Chondrocyte (in vitro differentiated cells): Measurements from ENCODE around the gene SAE1. TPM values are rescaled to one million over a fixed set of nuclear protein-coding genes. Genes with fewer than 3 reads are reported as not detected.

Source experiments
- DNase-seq: peaks from one replicate; pipeline ENCODE4 v3.0.0; 2021; ENCODE audit warnings: mixed read lengths, low spot score
- H3K27ac Mint-ChIP-seq: one replicate; pipeline ENCODE4 v1.8.0; 2021; ENCODE audit warnings: mild to moderate bottlenecking, moderate library complexity, mixed read lengths; ENCODE audit not compliant: unreplicated experiment
- H3K27me3 Mint-ChIP-seq: 2 replicates; pipeline ENCODE4 v1.8.0; 2021; ENCODE audit warnings: low read depth, mixed read lengths
- H3K36me3 Mint-ChIP-seq: 2 replicates; pipeline ENCODE4 v1.8.0; 2021; ENCODE audit warnings: low read depth, mixed read lengths
- H3K4me1 Mint-ChIP-seq: 2 replicates; pipeline ENCODE4 v1.8.0; 2021; ENCODE audit warnings: low read depth, mild to moderate bottlenecking, mixed read lengths
- H3K4me3 Mint-ChIP-seq: one replicate; pipeline ENCODE4 v1.8.0; 2021; ENCODE audit warnings: mild to moderate bottlenecking, moderate library complexity, mixed read lengths; ENCODE audit not compliant: unreplicated experiment
- H3K9me3 Mint-ChIP-seq: 2 replicates; pipeline ENCODE4 v1.8.0; 2021; ENCODE audit warnings: low read depth, mixed read lengths
- CTCF ChIP-seq: fragments of 200-600 bp; sonication (generic); IDR thresholded peaks from 2 replicates; pipeline ENCODE4 v1.5.0; 2021; ENCODE audit warnings: antibody characterized with exemption, mild to moderate bottlenecking, moderate library complexity
- total RNA-seq: library from RNA; stranded (reverse); gene quantifications from 3 replicates; pipeline ENCODE4 v1.2.1, GENCODE V29; 2021

The SAE1 gene
- total RNA-seq, 1 donor from 2014 or later = 91.2 TPM

- Mint-ChIP-seq H3K27me3 (no peaks in the 10 kb centered on the region), H3K4me1 (peaks cover 26% of the 10 kb centered on the region), H3K4me3 (no peak overlapping the region), H3K27ac (no peak overlapping the region), H3K36me3 (peaks cover 24% of the 10 kb centered on the region), H3K9me3 (no peaks in the 10 kb centered on the region)
- TF ChIP-seq CTCF = no peak
- no peak for DNase-seq
Observed at GRCh38 chr19:47172666-47173455, 42.2 kb downstream of the SAE1 start.

DNA sequence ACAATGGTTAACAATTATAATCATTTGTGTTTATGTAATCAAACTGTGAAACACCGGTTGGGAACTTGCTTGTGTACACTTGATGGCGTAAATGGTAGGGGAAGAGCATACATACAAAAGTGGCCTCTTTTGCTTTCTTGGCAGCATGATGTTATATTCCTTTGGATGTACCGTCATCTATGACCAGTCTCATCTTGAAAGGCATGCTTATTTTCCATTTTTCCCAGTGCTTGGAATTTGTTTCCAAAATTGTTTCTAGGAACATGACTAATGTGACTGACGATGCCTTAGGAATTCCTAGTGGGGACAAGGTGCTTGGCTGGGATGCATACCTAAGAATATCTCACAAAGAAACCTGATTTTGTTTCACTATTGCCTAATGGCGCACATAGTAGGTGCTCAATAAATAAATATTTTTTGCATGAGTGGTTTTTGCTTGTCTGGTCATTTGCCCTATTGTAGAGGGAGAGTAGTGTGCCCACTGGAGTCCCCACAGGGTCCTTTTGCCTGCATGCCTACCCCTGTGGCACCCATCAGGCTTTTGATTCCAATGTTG, 45.5 kb downstream of the SAE1 start:
- Mint-ChIP-seq H3K27ac (peak overlapping the region; percentile 89), H3K4me3 (no peak overlapping the region), H3K9me3 (no peaks in the 10 kb centered on the region), H3K36me3 (peaks cover 23% of the 10 kb centered on the region), H3K4me1 (peaks cover 26% of the 10 kb centered on the region), H3K27me3 (no peaks in the 10 kb centered on the region)
- DNase-seq = no peak
- TF ChIP-seq CTCF = no peak

DNA sequence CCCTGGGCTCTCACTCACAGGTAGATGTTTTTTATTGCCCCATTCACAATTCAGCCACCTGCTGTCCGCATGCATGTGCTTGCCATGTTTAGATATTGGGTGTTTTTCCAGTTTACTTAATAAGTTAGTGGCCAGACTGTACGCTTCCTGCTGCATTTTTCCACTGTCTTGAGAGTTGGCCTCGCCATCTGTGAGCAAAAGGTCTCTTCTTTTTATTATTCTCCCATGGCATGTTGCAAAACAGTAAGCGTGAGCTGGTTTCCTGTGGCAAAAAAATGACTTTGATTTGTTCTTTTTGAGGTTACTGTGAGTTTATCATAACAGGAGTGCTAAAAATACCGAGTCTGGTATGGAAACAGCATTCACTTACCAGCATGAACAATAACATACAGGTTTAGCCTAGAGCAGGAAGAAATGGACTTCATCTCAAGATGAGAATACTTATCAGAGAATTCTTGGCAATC, 46.0 kb downstream of the SAE1 start:
- no peak overlapping the region for H3K4me3 Mint-ChIP-seq
- H3K9me3 Mint-ChIP-seq = no peaks in the 10 kb centered on the region
- H3K27me3 Mint-ChIP-seq = no peaks in the 10 kb centered on the region
- DNase-seq = no peak
- H3K36me3 Mint-ChIP-seq = peaks cover 23% of the 10 kb centered on the region
- peaks cover 26% of the 10 kb centered on the region for H3K4me1 Mint-ChIP-seq
- H3K27ac Mint-ChIP-seq = peak overlapping the region; percentile 89
- no peak for TF ChIP-seq CTCF

DNA sequence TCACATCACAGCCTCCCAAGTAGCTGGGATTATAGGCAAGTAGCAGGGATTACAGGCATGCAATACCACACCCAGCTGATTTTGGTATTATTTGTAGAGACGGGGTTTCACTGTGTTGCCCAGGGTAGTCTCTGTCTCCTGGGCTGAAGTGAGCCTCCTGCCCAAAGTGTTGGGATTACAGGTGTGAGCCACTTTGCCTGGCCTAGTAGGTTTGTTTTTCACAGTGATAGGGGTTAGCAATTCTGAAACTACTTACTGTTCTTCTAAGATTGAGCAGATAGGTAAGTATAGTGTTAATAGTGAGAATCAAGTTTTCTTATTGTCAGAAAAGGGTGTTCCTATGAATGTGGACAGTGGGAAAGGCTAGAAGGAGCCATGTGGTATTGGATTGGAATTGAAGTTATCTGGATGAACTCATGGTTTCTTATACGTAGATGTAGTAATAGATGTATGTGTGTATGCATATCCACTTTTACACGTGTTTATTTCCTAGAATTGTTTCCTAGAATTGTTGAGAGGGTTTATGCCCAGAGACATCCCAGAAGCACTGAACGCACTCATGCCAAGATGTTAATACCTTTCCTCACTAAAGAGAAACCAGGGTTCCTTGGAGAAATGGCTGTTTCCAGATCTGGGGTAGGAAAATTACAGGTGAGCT, 49.1 kb downstream of the SAE1 start:
- no peak for TF ChIP-seq CTCF
- Mint-ChIP-seq H3K4me1 (peaks cover 22% of the 10 kb centered on the region), H3K4me3 (no peak overlapping the region), H3K27ac (no peak overlapping the region), H3K9me3 (no peaks in the 10 kb centered on the region), H3K36me3 (peaks cover 21% of the 10 kb centered on the region), H3K27me3 (no peaks in the 10 kb centered on the region)
- DNase-seq = no peak

DNA sequence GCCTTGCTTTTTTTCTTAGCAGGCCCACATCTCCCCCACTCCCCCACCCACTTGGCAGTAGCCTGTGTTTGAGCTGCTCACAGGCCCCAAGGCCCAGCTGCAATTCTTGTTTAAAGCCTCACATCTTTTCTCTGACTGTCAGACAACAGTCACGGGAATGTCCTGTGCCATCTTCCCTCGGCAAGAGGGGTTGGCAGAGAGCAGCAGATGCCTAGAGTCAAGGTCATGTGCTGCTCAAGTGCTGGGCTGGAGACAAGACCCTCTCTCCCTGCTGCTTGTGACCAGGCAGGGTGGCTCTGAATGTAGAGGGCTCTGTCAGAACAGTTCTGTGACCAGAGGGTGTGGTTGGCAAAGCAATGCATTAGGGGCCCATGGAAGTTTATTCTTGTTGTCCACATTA, 53.0 kb downstream of the SAE1 start:
- DNase-seq = no peak
- Mint-ChIP-seq H3K9me3 (no peaks in the 10 kb centered on the region), H3K36me3 (peaks cover 25% of the 10 kb centered on the region), H3K4me3 (no peak overlapping the region), H3K27me3 (no peaks in the 10 kb centered on the region), H3K4me1 (no peaks in the 10 kb centered on the region), H3K27ac (no peak overlapping the region)
- TF ChIP-seq CTCF = no peak
